SK-N-SH (cell line): Measurements from ENCODE around the gene AK4. TPM values are rescaled to one million over a fixed set of nuclear protein-coding genes. Genes with fewer than 3 reads are reported as not detected.

ENCODE experiments used
- CTCF ChIA-PET: fragments of 300-600, 350-600 bp; formaldehyde crosslinking; extraction: SDS; loops from one replicate; lab custom pipeline; 2021; lab: Yijun Ruan, JAX
- POLR2A ChIA-PET: fragments of 350-600 bp; sonication (Branson Sonifier 250); formaldehyde crosslinking; extraction: SDS; loops from one replicate; lab custom pipeline; 2020; ENCODE audit warnings: antibody characterized with exemption, inconsistent platforms; lab: Yijun Ruan, JAX
- DNase-seq: peaks from one replicate; pipeline ENCODE4 v3.0.0; 2012
- H2AFZ ChIP-seq: fragments of 200-600 bp; sonication (generic); 2 replicates; pipeline ENCODE4 v1.8.1; 2016; ENCODE audit warnings: antibody characterized with exemption, mild to moderate bottlenecking, low read depth
- H3F3A ChIP-seq: fragments of 200-600 bp; sonication (generic); replicated peaks from 2 replicates; pipeline ENCODE3; 2016; ENCODE audit warnings: antibody characterized with exemption, mild to moderate bottlenecking; ENCODE audit not compliant: insufficient read depth
- H3K27ac ChIP-seq, 2 experiments: fragments of 200-500 bp in 1 of 2; fragments of 200-600 bp in 1 of 2; sonication (Bioruptor generic) in 1 of 2; sonication (generic), shearing (Covaris generic) in 1 of 2; 2 replicates each; pipeline versions ENCODE4 v1.5.1 to v1.6.1; 2014 to 2016; ENCODE audit warnings: low read depth in 2 of 2, inconsistent platforms in 1 of 2, low read length in 1 of 2, mild to moderate bottlenecking in 1 of 2, mixed read lengths in 1 of 2
- H3K27me3 ChIP-seq: fragments of 200-600 bp; sonication (generic), shearing (Covaris generic); 2 replicates; pipeline ENCODE4 v1.6.1; 2016; ENCODE audit warnings: mixed run types; ENCODE audit not compliant: insufficient read depth
- H3K36me3 ChIP-seq, 2 experiments: fragments of 200-500 bp in 1 of 2; fragments of 200-600 bp in 1 of 2; sonication (Bioruptor generic) in 1 of 2; sonication (generic) in 1 of 2; replicated peaks in 1 of 2; 2 replicates each; pipeline versions ENCODE3 to v1.5.1; 2014 to 2016; ENCODE audit warnings: low read length in 1 of 2, mild to moderate bottlenecking in 1 of 2; ENCODE audit not compliant: insufficient read depth in 2 of 2, control insufficient read depth in 1 of 2
- H3K4me1 ChIP-seq, 2 experiments: fragments of 200-500 bp in 1 of 2; fragments of 200-600 bp in 1 of 2; sonication (Bioruptor generic) in 1 of 2; sonication (generic), shearing (Covaris generic) in 1 of 2; 2 replicates each; pipeline versions ENCODE4 v1.5.1 to v1.6.1; 2014 to 2016; ENCODE audit warnings: low read depth in 1 of 2, low read length in 1 of 2, mixed run types in 1 of 2; ENCODE audit not compliant: insufficient read depth in 2 of 2, control insufficient read depth in 1 of 2
- H3K4me2 ChIP-seq: fragments of 200-600 bp; sonication (generic), shearing (Covaris generic); 2 replicates; pipeline ENCODE4 v1.6.1; 2017; ENCODE audit warnings: mixed run types
- H3K4me3 ChIP-seq, 2 experiments: fragments of 200-500 bp in 1 of 2; fragments of 200-600 bp in 1 of 2; sonication (Bioruptor generic) in 1 of 2; sonication (generic), shearing (Covaris generic) in 1 of 2; 2 replicates each; pipeline versions ENCODE4 v1.5.1 to v1.8.1; 2014 to 2016; ENCODE audit warnings: low read depth in 2 of 2, inconsistent platforms in 1 of 2, low read length in 1 of 2, mild to moderate bottlenecking in 1 of 2, mixed read lengths in 1 of 2, moderate library complexity in 1 of 2
- H3K79me2 ChIP-seq: fragments of 200-600 bp; sonication (generic); 2 replicates; pipeline ENCODE4 v1.8.1; 2017; ENCODE audit warnings: mild to moderate bottlenecking; ENCODE audit not compliant: insufficient read depth
- H3K9ac ChIP-seq: fragments of 200-600 bp; sonication (generic); 2 replicates; pipeline ENCODE4 v1.6.1; 2017; ENCODE audit warnings: mixed run types
- H3K9me2 ChIP-seq: fragments of 200-600 bp; sonication (generic); 2 replicates; pipeline ENCODE4 v1.6.1; 2017; ENCODE audit warnings: mixed run types
- H3K9me3 ChIP-seq: fragments of 200-600 bp; sonication (generic); 2 replicates; pipeline ENCODE4 v1.6.1; 2017; ENCODE audit warnings: mixed run types, mild to moderate bottlenecking, moderate library complexity
- H4K20me1 ChIP-seq: fragments of 200-600 bp; sonication (generic); 2 replicates; pipeline ENCODE4 v1.6.1; 2017; ENCODE audit warnings: mild to moderate bottlenecking, mixed run types; ENCODE audit not compliant: insufficient read depth
- ELF1 ChIP-seq: IDR thresholded peaks from 2 replicates; pipeline ENCODE4 v1.4.0; 2012
- FOSL2 ChIP-seq: IDR thresholded peaks from 2 replicates; pipeline ENCODE4 v1.4.0; 2012; ENCODE audit warnings: low read depth, mild to moderate bottlenecking, moderate library complexity, borderline replicate concordance
- GABPA ChIP-seq: IDR thresholded peaks from 2 replicates; pipeline ENCODE4 v1.4.0; 2012; ENCODE audit warnings: low read depth, mild to moderate bottlenecking
- MEF2A ChIP-seq: IDR thresholded peaks from 2 replicates; pipeline ENCODE4 v1.4.0; 2012; ENCODE audit warnings: low read depth, borderline replicate concordance
- MXI1 ChIP-seq: IDR thresholded peaks from 2 replicates; pipeline ENCODE4 v1.6.1; 2012; ENCODE audit warnings: mild to moderate bottlenecking, low read depth, low read length, improper control_type of control experiment
- POLR2AphosphoS5 ChIP-seq: IDR thresholded peaks from 2 replicates; pipeline ENCODE4 v1.6.1; 2012; ENCODE audit warnings: low read depth, low read length
- RCOR1 ChIP-seq: fragments of 150-350 bp; IDR thresholded peaks from 2 replicates; pipeline ENCODE4 v1.6.1; 2017; ENCODE audit warnings: antibody characterized with exemption, low read length
- RFX5 ChIP-seq: IDR thresholded peaks from 2 replicates; pipeline ENCODE4 v1.6.1; 2012; ENCODE audit warnings: mild to moderate bottlenecking, improper control_type of control experiment, low read length
- SMC3 ChIP-seq: IDR thresholded peaks from 2 replicates; pipeline ENCODE4 v1.6.1; 2012; ENCODE audit warnings: low read depth, low read length, improper control_type of control experiment
- TAF1 ChIP-seq: IDR thresholded peaks from 2 replicates; pipeline ENCODE4 v1.6.1; 2012; ENCODE audit warnings: low read depth, mild to moderate bottlenecking, low read length, moderate library complexity, borderline replicate concordance
- TEAD4 ChIP-seq: IDR thresholded peaks from 2 replicates; pipeline ENCODE4 v1.4.0; 2012; ENCODE audit warnings: mild to moderate bottlenecking, borderline replicate concordance; ENCODE audit not compliant: insufficient read depth
- WGBS: methylation state at CpG from one replicate; pipeline ENCODE4 v1.1.6; 2017; ENCODE audit warnings: low lambda C conversion rate; 5-methylcytosine and 5-hydroxymethylcytosine counted together
- polyA plus RNA-seq, 3 experiments: library from polyadenylated mRNA; depleted of rRNA; stranded (reverse); fragments of >200 nt; gene quantifications; 2 replicates each; pipeline ENCODE4 v1.2.3, GENCODE V29; 2012
- TF ChIP-seq, protein P1 (sequence below): IDR thresholded peaks from 2 replicates; pipeline ENCODE4 v1.4.0; 2012; ENCODE audit warnings: low read depth
- TF ChIP-seq, protein P2 (sequence below): IDR thresholded peaks from 2 replicates; pipeline ENCODE4 v1.6.1; 2012; ENCODE audit warnings: mild to moderate bottlenecking, low read depth, low read length, moderate library complexity

AK4 gene
- polyA plus RNA-seq, 1 of the 3 experiments (the other 2 are of a cell fraction), result 6.4 TPM

DNA sequence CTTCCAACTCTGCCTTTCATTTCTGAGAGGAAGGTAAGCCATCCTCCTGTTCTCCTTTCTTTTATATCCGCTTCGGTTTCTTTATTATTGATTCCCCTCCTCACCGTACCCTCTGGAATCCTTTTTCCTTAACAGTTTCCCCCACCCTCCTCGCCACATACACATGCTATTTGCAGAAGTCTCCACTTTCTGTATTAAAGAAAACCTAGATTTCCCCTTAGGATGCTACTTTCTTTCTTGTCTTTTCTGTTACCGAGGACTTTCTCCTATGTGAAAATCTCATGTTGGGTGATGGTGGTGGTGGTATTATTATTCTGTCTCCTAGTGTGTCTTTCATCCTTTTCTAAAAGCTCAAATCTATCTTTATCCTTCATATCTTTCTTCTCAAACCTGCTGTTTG, 62.3 kb downstream of the AK4 start:
- H3K9ac ChIP-seq, result no peak overlapping the region
- H3K4me1 ChIP-seq, result no peaks in the 10 kb centered on the region
- no peaks in the 10 kb centered on the region for H3K9me3 ChIP-seq
- no peaks in the 10 kb centered on the region for H3F3A ChIP-seq
- no peaks in the 10 kb centered on the region for H3K79me2 ChIP-seq
- DNase-seq, result no peak
- H3K27me3 ChIP-seq, result no peaks in the 10 kb centered on the region
- TF ChIP-seq GABPA, result no peak
- TF ChIP-seq MXI1, result no peak
- TF ChIP-seq RCOR1, result no peak
- TF ChIP-seq MEF2A, result no peak
- TF ChIP-seq, protein P1, sequence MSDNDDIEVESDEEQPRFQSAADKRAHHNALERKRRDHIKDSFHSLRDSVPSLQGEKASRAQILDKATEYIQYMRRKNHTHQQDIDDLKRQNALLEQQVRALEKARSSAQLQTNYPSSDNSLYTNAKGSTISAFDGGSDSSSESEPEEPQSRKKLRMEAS, result no peak
- ChIA-PET CTCF (interaction anchor here (1.2 to 11.4 kb wide), 6 partner anchors 14 to 477 kb away, joined by 3 to 83 read pairs (median 14); partner anchors contain the start of gene AK4), POLR2A (no interaction called here)
- no peak overlapping the region for H2AFZ ChIP-seq
- H3K4me3 ChIP-seq, result no peak overlapping the region
- no peaks in the 10 kb centered on the region for H3K36me3 ChIP-seq
- no peak overlapping the region for H3K4me2 ChIP-seq
- H3K27ac ChIP-seq, result no peak overlapping the region
- H3K9me2 ChIP-seq, result no peaks in the 10 kb centered on the region
- no peaks in the 10 kb centered on the region for H4K20me1 ChIP-seq
- 95% methylated on average over 5 of the region's 5 CpGs for WGBS

DNA sequence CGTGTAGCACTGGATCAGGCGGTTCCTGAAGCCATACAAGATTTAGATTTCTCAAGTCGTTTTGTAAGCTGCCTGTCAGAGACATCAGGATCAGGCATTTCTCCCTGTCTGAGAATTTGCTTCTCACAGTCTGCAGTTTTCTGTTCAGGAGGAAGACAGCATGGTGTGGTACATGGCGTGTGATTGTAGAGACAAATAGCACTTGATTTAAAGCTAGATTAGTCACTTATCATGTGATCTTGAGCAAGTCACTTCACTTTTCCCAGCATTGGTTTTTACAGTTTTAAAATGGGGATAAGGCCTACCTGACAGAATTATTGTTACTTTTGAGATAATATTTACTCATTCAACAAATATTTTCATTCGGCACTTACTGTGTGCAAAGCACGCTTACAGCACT, 63.3 kb downstream of the AK4 start:
- CTCF ChIA-PET, result interaction anchor here (0.8 to 11.4 kb wide), 3 partner anchors 137 to 476 kb away, joined by 3 to 83 read pairs (median 4); no protein-coding TSS in a partner anchor
- H4K20me1 ChIP-seq, result no peaks in the 10 kb centered on the region
- no peak overlapping the region for H3K27ac ChIP-seq
- no peak overlapping the region for H3K9ac ChIP-seq
- no peaks in the 10 kb centered on the region for H3K27me3 ChIP-seq
- H3K9me2 ChIP-seq, result no peaks in the 10 kb centered on the region
- no peaks in the 10 kb centered on the region for H3K4me1 ChIP-seq
- TF ChIP-seq, protein P2, sequence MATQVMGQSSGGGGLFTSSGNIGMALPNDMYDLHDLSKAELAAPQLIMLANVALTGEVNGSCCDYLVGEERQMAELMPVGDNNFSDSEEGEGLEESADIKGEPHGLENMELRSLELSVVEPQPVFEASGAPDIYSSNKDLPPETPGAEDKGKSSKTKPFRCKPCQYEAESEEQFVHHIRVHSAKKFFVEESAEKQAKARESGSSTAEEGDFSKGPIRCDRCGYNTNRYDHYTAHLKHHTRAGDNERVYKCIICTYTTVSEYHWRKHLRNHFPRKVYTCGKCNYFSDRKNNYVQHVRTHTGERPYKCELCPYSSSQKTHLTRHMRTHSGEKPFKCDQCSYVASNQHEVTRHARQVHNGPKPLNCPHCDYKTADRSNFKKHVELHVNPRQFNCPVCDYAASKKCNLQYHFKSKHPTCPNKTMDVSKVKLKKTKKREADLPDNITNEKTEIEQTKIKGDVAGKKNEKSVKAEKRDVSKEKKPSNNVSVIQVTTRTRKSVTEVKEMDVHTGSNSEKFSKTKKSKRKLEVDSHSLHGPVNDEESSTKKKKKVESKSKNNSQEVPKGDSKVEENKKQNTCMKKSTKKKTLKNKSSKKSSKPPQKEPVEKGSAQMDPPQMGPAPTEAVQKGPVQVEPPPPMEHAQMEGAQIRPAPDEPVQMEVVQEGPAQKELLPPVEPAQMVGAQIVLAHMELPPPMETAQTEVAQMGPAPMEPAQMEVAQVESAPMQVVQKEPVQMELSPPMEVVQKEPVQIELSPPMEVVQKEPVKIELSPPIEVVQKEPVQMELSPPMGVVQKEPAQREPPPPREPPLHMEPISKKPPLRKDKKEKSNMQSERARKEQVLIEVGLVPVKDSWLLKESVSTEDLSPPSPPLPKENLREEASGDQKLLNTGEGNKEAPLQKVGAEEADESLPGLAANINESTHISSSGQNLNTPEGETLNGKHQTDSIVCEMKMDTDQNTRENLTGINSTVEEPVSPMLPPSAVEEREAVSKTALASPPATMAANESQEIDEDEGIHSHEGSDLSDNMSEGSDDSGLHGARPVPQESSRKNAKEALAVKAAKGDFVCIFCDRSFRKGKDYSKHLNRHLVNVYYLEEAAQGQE, result no peak
- TF ChIP-seq SMC3 (no peak), POLR2AphosphoS5 (no peak), FOSL2 (no peak), RFX5 (no peak), MEF2A (no peak), TEAD4 (no peak), RCOR1 (no peak), MXI1 (no peak), TAF1 (no peak), ELF1 (no peak)
- H3K4me2 ChIP-seq, result no peak overlapping the region
- no peaks in the 10 kb centered on the region for H3F3A ChIP-seq
- WGBS, result 86% methylated on average over 6 of the region's 6 CpGs
- H3K9me3 ChIP-seq, result no peaks in the 10 kb centered on the region
- H3K36me3 ChIP-seq, result no peaks in the 10 kb centered on the region
- POLR2A ChIA-PET, result no interaction called here
- no peak overlapping the region for H3K4me3 ChIP-seq
- H3K79me2 ChIP-seq, result no peaks in the 10 kb centered on the region
- DNase-seq, result no peak
- H2AFZ ChIP-seq, result no peak overlapping the region
